GM18873 (cell line): ENCODE measurements around the gene TNN.

Experiments
- ATAC-seq: cut with Tn5 transposase; IDR thresholded peaks from one replicate; pipeline ENCODE4 v1.9.1; 2021; ENCODE audit warnings: mild to moderate bottlenecking, moderate library complexity, moderate number of reproducible peaks; ENCODE audit not compliant: unreplicated experiment, low FRiP score

Gene TNN

DNA sequence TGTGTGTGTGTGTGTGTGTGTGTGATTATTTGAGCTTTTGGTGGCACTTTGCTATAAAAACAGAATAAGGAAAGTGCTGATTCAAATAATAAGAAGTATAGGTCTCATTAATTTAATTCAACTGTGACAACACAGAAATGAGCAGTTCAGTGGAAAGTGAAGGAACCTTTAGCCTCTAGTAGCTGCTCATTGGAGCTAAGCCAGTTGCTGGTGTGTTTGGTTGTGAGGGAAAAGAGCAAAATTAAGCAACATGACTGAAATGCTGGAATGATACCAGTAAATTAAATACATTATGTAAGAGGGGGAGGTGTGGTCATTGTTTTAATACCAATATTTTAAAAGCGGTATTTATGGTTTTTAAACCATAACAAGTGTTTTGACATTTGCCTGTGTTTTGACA is 69.7 kb downstream of the TNN start:
- no peak for ATAC-seq

DNA sequence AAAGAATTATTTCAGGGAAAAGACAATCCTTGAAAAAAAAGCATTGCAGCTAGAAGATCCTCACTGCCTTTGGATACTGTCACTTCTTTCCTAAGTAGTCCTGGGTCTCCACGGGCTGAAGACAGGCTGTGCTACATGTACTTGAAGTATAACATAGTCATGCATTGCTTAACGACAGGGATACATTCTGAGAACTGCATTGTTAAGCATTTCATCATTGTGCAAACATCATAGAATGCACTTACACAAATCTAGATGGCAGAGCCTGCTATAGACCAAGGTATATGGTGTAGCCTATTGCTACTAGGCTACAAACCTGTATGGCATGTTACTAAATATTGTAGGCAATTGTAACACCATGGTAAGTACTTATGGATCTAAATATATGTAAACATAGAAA is 70.9 kb downstream of the TNN start:
- ATAC-seq, result no peak

DNA sequence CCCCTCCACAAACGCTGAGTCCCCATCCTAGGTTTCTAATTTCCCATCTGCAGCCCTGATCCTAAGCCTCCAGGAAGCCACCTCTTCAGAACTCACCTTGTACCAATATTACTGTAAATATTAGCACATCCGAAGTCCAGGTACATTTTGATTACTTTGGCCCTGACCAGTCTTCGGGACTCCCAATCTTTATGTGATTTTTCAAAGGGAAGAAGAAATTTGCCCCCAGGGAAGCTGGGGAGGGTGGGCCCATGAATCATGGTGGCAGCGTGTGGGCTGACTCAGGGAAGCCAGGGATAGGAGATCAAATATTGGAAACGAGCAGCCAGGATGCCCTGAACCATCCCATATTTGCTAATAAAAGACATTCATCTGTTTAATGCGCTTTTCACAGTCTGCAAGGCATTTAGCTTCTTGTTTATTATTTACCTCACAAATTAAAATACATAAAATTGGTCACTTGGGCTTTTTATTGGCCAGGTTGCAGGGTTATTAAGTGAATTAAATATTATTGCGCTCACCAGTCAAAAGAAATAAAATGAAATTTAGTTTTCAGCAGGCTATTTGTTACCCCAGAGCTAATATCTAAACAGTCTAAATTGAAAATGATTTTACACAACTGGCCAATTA is 78.4 kb downstream of the TNN start:
- ATAC-seq, result no peak

DNA sequence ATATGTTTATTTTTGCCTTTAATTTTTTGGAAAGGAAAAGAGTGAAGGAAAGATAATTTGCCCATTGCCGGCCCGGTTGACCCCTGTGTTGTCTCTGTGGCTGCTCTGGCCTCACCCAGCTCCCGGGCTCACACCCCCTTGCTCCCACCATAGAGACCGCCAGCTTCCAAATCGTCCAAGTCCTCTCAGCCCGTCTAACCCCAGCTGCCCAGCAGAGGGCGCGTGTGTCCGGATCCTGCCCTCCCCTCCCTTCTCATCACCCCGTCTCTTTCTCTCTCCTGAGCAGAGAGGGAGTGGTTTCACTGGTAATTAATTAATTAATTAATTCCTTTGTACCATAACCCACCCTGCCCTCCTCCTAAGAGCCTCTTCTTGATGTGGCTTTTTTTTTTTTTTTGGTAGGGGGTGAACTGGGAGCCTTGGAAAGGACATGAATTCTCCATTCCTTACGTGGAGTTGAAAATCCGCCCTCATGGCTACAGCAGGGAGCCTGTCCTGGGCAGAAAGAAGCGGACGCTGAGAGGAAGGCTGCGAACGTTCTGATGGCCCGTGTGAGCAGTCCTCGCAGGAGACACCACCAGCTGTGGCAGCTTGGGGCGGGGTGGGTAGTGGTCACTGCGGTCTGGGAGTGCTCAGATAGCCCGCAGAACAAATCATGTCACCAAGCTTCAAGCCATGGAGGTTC is 79.0 kb downstream of the TNN start:
- no peak for ATAC-seq

DNA sequence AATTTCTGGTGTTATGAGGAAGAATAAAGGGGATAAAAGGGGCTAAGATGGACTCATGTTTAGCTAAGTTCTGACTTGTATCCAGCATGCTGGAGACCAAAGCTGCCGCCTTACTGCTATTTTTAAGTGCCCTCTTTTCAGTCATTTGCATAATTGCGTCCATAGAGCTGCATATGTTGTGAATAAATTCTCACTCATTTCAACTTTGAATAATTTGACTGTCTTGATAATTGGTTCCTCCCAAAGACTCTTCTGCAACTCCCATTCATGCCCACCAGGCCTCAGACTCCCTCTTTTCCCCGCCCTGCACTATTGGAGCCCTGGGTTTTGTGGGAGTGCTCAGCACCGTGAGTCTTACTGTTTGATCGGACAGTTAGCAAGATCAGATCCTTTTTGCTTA is 79.9 kb downstream of the TNN start:
- no peak for ATAC-seq

DNA sequence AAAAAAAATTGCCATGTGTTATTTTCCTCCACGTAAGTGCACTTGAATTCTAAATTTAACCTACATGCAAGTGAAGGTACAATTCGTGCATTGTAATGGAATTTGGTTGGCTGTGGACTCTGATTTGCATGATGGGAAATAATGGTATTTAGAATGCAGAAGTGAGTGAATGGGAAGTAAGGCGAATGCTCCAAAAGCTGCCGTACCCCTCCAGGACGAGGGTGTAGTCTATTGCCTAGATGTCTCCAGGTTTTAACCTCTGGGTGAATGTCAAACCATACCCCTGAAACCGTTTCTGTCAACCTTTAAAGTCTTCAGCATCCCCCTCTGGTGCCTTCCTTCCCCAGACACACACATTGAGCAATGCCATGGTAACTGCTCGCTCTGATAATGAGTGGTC is 80.4 kb downstream of the TNN start:
- ATAC-seq, result no peak

DNA sequence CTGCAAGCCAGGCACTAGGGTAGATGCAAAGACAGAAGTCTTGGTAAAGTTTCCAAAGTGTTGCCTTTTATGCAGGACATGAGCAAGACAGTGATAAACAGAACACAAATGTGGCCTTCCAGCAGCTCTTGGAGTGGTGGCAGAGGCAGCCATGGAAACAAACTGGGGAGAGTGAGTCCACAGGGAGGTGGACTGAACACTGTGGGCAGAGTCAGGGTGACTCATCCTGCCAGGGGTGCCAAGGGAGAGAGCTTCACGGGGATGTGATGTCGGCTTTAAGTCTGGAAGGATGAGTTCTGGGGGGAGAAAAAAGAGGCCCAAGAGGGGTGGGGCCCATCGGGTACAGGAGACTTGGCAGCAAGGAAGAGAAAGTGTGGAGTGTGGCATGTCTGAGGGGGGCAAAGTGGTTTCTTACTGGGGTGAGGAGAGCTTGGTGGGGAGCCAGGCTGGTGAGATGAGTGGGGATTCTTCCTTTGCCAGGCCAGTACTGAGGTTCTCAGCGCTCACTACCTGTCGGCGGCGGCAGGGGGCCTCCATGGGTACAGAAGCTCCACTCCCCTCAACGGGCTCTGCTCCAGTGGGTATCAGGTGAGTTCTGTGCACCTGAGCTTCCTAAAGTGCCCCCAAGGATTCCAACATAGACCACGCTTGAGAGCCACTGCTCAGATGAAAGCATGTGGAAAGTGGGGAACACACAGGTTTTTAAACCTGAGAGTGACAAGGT is 83.1 kb downstream of the TNN start:
- ATAC-seq, result no peak

DNA sequence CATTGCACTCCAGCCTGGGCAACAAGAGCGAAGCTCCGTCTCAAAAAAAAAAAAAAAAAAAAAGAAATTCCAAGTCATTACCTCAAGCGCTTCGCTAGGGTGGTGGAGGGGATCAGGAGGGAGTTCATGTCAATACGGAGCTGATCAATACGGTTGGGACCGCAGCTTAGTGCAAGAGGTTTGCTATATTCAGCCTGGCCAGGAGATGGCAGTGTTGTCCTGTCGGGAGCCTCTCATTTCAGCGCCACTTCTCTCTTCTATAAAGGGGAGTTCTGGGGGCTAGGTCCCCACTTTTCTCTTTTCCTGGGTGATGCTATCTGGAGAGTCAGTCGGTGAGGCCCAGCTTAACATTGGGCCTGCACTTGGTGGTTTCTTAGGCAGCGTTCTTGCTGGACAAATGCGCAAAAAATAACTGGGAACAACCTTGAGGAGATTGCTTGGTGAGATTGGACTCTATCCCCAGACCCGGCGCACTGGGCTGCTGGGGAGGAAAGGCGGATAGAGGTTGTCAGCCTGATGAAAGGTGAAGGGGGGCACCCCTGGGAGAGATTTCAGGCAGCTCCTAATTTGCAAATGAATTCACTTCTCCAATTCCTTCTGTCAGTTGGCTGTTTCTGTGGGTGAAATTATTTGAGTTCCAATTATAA is 84.5 kb downstream of the TNN start:
- no peak for ATAC-seq

DNA sequence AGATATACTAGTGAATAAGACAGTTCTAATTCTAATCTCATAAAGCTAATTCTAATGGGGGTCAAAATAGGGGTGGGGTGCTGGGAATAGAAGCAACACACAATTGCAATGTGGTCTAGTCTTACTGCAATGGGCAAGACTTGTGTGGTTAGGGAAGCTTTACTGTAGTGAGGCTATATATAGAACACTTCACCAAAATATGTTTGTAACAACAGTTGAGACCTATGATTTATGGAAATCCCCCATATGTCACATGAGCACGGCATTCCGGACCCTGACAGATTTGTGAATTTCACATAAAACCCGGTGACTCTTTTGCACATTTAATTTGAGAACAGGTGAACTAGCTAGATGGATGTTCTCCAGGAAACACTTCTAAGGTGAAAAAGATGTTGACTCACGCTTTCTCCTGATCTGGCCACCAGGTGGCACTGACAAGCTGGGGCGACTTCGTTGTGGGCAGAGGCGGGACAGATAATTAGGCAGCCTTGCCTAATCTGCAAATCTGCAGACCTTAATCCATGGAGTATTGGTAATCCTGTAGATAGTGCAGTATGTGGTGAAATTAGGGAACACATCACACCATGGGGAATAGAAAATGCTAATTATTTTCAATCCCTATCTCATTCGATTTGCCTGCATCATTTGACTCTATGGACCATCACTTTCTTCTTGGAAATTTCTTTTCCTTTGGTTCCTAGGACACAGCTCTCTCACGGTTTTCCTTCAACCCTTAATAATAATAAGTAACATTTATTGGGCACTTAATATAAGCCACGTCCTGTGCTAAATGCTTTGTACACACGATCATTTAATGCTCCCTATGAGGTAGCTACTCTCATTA is 87.2 kb downstream of the TNN start:
- ATAC-seq, result no peak

DNA sequence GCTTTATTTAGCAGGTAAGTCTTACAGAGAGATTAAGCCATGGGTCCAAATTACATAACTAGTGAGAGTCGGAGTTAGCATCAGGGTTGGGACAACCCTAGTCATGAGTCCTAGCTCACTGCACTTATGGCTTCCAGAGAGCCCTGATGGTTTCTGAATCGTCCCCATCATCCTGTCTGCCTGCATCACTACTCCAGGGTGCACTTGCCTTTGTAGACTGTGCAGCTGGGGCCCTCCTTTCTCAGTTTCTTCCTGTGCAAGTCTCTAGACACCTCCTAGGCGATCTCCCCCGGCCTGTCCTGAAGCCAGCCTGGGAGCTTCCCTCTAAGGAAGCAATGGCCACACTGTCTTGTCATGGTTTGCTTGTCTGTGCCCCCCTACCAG is 87.8 kb downstream of the TNN start:
- no peak for ATAC-seq

DNA sequence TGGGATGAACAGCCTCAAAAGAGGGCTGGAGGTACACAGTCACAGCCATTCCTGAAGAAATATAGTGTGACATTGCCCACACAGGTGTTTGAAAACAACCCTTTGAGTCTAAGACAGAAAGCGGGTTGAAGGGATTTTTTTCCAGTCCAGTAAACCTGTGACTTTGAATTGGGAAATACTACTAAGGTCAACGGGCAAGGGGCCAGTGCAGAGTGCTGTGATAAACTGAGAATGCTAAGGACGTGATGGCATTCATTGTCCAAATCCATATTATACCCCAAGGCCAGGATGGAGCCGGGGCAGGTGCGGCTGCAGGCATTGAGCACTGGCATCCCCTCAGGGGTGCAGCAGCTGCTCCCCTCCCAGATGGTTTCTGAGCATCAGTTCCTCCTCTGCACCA is 88.3 kb downstream of the TNN start:
- no peak for ATAC-seq

DNA sequence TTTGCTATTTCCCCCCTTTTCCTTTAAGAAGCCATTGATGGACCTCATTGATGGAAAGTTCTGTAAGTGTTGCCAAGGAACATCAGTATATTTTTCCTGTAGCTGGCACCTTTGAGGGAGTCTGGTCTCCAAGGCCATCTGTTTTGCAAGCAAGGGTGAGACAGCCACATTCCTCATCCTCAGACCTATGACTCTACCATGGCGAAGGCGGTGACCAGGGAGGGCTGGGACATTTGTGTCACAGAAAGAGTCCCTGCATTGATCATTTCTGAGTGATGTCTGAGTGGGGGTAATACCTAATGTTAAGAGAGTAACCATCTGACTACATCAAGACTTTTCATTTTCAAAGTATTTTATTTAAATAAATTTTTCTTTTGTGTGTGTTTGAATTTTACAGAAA is 89.6 kb downstream of the TNN start:
- ATAC-seq, result no peak

DNA sequence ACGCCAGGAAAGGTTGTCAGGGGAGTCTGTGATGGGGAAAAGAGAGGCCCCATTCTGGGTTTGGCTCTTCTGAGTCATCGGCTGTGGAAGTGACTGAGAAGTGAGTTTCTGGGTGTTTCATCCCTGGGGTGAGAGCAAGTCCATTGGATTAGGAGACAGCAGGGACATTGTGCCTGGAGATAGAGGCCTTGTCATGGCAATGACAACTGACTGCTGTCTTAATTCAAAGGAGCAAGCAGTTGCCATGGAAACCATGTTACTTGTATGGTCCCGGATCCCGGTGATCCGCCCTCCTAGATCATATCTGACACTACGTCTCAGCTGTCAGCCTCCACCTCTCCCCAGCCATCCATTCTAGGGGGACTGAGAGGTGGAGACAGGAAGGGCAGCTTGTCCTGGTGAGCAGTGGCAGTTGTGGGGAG is 90.5 kb downstream of the TNN start:
- no peak for ATAC-seq

DNA sequence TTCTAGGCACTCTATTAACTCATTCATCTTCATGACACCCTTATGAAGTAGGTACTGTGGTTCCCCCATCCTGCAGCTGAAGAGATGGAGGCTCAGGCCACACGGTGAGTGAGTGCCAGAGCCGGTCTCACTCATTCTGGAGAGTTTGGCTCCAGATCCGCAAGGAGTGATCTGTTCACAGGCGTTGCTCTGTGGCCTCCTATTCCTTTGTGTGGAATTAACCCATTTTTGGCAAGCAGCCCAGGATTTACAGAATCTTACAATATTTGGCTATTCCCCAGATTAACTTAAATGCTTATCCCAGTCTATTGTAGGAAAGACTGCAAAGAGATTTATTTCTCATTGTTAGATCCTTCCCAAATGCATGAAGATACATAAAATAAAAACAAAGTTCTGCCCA is 95.3 kb downstream of the TNN start:
- ATAC-seq, result no peak

DNA sequence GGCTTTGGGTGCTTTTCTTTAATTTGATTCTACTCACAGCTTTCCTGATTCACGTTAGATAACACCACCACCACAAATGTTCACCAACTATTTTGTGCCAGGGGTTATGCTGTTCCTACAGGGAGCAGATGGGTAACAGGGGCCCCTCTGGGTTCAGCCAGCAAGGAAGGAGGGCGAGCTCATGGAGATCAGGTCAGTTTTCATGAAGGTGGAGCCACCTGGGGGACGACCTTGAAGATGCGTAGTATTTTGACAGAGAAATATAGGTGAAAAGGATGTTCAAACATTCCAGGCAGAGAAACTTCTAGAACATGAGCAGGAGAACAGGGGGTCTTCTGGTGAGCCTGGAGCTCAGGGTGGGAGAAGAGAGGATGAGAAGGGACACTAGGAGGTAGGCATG is 96.1 kb downstream of the TNN start:
- no peak for ATAC-seq

DNA sequence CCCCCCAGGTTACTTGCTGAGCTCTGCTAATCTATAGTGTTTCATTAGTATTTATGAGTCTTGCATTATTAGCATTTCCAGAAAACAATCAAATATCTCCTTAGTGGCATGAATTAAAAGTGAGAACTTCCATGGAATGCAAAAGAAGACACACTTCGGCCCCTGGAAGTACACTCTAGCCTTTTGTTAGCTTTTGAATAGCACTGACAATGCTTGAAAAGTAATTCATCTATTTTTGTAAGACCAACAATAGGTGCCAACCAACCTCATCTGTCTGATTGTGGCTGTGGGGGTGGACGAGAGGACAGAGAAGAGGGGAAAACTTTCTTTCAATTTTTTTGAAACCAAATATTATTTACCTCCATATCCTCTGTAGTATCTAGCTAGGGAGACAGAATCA is 97.1 kb downstream of the TNN start:
- ATAC-seq, result no peak

DNA sequence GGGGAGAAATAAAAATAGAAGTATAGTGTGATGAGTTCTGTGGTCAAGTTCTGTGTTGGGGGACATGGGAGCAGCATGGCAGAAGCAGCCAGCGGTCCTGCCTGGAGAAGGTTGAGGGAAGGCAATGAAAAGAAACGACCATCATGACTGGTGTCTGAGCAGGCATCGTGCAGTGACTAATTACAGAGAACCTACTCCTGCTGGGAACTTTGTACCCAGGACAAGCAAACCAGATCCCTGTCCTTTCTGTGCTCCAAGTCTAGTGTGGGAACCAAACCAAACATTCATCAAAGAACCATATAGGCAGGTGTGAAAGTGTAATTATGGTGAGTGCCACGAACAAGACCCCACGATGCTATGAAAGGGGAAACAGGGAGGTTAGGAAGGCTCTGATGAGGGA is 99.1 kb downstream of the TNN start:
- no peak for ATAC-seq

DNA sequence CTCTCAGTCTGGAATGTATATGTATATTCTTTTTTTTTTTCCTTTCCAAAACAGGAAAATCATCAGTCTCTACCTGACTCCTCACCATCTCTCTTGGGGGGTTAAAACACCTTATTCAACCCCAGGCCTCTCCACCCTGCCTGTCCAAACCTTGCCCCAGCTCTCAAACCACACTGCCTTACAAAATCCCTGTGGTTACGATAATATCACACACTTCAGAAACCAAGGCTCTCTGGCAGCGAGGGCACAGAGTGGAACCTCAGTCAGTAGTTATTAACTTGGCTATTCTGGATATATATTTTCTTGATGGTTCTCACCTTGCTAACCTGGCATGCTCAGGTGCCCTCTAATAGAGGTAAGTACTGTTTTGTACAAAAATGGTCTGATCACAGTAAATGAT is 100.2 kb downstream of the TNN start:
- ATAC-seq, result no peak

DNA sequence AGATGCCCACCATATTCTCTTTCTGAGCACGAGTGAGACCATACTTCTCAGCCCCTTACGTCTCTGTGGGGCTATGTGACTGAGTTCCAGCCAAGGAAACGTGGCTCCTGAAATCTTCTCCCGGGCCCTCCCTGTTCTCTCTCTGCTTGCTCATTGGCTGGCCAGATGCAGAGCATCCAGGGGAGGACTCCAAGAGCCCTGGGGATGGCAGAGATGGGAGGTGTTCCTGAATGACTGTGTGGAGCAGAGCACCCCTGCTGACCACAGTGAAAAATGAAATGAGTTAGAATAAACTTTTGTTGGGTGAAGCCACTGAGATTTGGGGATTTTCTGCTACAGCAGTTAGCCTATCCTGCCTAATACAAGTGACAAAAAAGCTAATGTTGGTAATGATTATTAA is 101.1 kb downstream of the TNN start:
- ATAC-seq, result no peak

DNA sequence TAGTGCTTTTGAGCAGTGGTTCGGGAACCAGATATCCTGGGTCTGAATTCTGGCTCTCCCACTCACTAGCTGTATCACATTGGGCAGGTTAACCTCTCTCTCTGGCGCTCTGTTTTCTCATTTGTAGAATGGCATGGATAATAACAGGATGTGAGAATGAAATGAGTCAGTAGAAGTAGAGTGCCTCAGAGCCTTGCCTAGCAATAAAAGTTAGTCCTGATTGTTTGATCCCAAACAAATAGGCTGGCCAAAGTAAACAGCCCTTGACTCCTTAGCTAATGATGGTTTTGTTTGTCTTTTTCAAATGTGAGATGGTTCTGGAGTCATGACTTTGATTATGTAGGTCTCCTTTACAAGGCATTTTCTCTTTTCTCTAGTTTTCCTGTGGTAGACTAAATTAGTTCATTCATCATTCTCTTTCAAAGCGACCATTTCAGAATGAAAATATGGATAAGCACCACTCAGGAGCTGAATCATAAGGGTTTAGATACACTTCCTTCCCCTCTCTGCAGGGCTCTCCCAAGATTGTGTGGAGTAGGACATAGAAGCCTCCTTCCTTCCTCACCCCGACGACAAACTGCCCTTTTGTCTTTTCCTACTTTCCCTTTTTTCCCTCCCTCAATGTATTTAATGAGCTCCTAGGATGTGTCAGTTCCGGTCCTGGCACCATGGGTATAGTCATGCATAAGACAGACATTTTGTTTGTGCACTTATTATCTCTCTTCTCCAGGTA is 101.8 kb downstream of the TNN start:
- no peak for ATAC-seq
